GM21723 (cell line): ENCODE results near the gene CBFA2T2.
"Not testable (repeated sequence)": the region's sequence is repeated elsewhere in the genome, so short reads cannot be mapped to it uniquely, and the experiment has no call there.

ENCODE experiments used
- ATAC-seq: cut with Tn5 transposase; IDR thresholded peaks from one replicate; pipeline ENCODE4 v1.9.1; 2021; ENCODE audit warnings: mild to moderate bottlenecking, moderate library complexity; ENCODE audit not compliant: unreplicated experiment

Gene CBFA2T2

GRCh38 chr20:33612001-33612400 is 122.1 kb downstream of the CBFA2T2 start:
- ATAC-seq, result no peak

DNA sequence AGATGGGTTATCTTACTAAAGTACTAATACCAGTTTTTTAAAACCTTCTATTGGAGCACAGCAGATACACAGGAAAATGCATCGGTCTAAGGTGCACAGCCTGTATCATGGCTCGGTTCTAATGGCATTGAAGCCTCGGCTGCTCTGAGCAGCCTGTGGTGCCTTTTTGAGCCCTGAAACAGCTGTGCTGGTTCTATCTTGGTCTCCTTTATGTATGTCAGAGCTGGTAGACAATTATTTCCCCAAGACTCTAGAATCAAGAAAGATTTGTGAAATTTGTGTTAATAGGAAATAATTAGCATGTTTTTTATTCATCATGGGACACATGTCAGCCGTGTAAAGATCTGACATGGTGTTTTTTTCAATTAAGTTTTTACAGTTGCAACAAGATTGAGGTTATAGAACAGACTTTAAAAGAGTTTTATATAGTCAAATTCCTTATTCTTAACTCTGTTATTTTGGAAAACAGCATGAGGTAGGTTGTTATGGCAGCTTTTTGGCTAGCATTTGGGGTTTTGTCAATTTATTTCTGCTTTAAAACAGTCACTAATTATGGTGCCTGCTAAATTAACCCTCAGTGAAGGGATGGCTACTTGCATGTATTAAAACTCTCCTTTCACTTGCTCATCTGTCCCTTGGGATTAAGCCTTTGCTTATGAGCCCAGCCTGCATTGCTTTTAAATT is 132.0 kb downstream of the CBFA2T2 start:
- ATAC-seq, result no peak

DNA sequence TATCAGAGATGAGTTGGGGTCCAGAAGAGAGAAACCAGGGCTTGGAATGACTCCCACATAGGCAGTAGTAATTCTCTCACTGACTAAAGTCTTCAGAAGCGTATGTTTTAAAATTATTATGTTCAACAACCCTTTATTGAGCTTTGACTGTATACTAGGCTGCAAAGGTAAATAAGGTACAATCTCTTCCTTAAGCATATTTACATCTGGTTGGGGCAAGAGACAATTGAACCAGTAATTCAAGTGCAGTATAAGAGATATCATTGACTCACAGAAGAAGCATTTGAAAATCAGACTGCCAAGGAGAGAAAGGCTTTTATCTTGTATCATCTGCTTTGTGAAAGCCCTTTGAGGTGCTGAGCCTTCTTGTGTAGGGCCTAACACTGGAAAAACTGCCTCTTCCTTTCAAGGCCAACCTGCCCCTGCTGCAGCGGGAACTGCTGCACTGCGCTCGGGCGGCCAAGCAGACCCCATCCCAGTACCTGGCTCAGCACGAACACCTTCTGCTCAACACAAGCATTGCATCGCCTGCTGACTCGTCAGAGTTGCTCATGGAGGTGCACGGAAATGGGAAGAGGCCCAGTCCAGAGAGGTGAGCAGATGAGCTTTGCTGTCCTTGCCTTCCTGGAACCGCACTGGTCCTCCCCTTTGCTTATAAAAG is 132.9 kb downstream of the CBFA2T2 start:
- ATAC-seq, result no peak

- ATAC-seq, result no peak
Measured at GRCh38 chr20:33624399-33624798, 134.5 kb downstream of the CBFA2T2 start.

DNA sequence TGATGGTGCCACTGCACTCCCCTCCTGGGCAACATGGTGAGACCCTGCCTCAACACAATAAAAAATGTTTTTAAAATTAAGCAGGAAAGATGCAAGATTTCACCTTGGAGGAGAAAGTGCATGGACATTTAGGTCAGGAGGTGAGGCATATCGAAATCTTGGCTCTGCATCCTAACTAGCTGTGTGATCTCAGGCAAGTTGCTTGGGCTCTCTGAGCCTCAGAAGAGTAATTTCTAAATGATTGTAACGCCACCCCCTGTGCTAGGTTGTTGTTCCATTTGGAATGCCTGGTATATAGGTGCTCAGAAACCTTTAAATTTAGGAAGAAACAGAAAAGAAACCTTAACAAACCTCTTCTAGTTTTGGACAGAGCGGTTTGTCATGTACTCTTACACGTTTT is 136.3 kb downstream of the CBFA2T2 start:
- ATAC-seq, result no peak

GRCh38 chr20:33627577-33628216 is 137.8 kb downstream of the CBFA2T2 start:
- ATAC-seq, result no peak

- no peak for ATAC-seq
Measured at GRCh38 chr20:33629533-33629932, 139.6 kb downstream of the CBFA2T2 start.

DNA sequence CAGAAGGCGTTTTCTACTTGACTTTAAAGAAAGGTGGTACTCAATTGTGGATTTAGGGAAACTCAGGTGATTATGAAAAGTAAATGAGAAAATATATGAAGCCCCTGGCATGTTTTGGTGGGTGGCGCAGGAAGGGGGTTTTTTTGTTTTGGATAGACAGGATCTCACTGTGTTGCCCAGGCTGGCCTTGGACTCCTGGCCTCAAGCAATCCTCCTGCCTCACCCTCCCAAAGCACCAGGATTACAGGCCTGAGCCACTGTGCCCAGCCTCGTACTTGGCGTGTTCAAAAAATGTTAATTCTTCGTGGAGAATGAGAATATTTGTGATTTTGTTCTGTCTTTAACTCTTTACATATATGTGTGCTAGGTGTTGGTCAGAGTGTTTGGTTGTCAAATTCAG is 140.1 kb downstream of the CBFA2T2 start:
- ATAC-seq, result no peak

GRCh38 chr20:33630507-33630906 is 140.6 kb downstream of the CBFA2T2 start:
- no peak for ATAC-seq

DNA sequence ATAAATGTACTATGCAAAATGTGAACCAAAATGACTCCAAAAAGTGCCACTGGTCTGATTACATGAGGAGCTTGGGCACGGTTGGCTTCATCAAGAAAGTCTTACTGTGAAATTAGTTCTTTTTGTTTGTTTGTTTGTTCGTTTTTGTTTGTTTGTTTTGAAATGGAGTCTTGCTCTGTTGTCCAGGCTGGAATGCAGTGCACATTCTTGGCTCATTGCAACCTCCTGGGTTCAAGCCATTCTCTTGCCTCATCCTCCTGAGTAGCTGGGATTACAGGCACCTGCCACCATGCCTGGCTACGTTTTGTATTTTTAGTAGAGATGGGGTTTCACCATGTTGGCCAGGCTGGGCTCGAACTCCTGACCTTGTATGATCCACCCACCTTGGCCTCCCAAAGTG is 142.0 kb downstream of the CBFA2T2 start:
- not testable (repeated sequence) for ATAC-seq

GRCh38 chr20:33635341-33635740 is 145.4 kb downstream of the CBFA2T2 start:
- ATAC-seq, result no peak

GRCh38 chr20:33636776-33637175 is 146.9 kb downstream of the CBFA2T2 start:
- ATAC-seq, result no peak

DNA sequence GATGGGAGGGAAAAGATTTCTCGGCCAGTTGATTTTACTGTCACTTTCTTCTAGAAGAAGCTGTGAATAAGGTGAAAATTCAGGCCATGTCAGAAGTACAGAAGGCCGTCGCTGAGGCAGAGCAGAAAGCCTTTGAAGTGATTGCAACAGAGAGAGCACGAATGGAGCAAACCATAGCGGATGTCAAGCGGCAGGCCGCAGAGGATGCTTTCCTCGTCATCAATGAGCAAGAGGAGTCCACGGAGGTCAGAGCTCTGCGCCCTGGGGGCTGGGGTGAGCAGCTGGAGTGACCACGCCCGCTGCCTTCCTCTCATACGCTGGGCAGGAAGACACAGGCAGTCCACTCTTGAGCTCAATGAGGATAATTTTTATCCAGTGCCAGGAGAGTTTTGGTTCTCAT is 150.4 kb downstream of the CBFA2T2 start:
- ATAC-seq, result no peak

DNA sequence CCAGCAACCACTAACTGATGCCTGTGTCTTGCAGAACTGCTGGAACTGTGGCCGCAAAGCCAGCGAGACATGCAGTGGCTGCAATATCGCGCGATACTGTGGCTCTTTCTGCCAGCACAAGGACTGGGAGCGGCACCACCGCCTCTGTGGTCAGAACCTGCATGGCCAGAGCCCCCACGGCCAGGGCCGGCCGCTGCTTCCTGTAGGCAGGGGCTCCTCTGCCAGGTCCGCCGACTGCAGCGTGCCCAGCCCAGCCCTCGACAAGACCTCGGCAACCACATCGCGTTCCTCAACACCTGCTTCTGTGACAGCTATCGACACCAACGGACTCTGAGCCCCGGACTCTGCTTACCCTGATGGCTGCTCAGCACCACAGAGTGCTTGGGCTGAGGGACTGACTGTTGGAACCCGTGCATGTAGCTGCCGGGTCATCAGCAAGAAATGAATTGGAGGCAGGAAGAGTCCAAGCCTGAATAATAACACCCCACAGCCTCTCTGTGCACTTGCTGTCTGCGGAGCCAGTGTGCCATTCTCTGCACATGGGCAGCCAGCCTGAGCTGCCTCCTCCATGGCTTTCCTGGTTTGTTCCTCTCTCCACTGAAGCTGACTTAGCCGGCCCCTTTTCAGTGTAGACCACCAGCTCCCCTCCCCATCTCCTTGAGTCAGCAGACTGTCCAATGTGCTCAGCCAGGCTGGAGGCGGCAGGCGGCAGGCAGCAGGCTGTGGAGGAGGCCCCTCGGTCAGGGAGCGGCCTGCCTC is 154.6 kb downstream of the CBFA2T2 start:
- no peak for ATAC-seq

DNA sequence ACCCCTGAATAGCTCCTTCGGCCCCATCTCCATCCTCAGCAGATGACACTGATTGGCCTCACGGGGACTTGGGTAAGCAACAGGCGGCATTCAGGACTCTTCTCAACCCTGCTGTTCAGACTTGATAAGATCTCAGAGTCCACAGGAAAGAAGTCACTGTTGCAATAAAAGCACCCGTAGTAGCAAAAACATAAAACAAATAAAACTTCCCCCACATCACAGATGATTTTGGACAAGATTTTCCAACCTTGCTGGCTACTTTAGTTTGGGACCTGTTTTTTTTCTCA is 155.1 kb downstream of the CBFA2T2 start:
- ATAC-seq, result no peak

- ATAC-seq, result no peak
Measured at GRCh38 chr20:33645396-33645795, 155.5 kb downstream of the CBFA2T2 start.

GRCh38 chr20:33646191-33646590 is 156.3 kb downstream of the CBFA2T2 start:
- ATAC-seq, result no peak

DNA sequence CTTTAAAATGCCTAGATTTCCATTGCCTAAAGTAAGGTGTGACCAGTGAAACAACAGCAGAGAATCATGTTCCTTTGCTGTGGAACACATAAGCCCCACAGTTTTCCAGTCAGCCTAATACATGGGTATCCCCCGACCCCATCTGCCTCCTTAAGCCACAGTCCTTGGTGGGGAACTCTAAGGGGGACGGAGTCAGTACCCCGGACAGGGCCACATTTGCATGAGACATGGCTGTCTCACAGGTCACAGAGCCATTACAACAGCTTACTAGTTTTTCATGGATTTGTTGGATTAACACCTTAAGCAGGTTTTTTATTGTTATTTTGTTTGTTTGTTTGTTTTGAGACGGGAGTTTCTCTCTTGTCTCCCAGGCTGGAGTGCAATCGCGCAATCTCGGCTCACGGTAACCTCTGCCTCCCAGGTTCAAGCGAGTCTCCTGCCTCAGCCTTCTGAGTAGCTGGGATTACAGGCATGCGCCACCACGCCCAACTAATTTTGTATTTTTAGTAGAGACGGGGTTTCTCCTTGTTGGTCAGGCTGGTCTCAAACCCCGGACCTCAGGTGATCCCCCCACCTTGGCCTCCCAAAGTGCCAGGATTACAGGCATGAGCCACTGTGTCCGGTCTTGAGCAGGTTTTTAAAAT is 157.2 kb downstream of the CBFA2T2 start:
- not testable (repeated sequence) for ATAC-seq

- peak; percentile 65 for ATAC-seq
Measured at GRCh38 chr20:33647603-33648395, 157.9 kb downstream of the CBFA2T2 start.

GRCh38 chr20:33648396-33649004 is 158.6 kb downstream of the CBFA2T2 start:
- ATAC-seq, result no peak
